Epidermal melanocyte (primary cell): ENCODE data around the gene PREB.

Experiments
- DNase-seq: peaks from one replicate; pipeline ENCODE4 v3.0.0; 2011; ENCODE audit warnings: low spot score; ENCODE audit not compliant: insufficient read length

The PREB gene

GRCh38 chr2:27083410-27084296 is 50.8 kb downstream of the PREB start:
- DNase-seq: no peak

- no peak for DNase-seq
Observed at GRCh38 chr2:27082773-27083409, 51.5 kb downstream of the PREB start.

DNA sequence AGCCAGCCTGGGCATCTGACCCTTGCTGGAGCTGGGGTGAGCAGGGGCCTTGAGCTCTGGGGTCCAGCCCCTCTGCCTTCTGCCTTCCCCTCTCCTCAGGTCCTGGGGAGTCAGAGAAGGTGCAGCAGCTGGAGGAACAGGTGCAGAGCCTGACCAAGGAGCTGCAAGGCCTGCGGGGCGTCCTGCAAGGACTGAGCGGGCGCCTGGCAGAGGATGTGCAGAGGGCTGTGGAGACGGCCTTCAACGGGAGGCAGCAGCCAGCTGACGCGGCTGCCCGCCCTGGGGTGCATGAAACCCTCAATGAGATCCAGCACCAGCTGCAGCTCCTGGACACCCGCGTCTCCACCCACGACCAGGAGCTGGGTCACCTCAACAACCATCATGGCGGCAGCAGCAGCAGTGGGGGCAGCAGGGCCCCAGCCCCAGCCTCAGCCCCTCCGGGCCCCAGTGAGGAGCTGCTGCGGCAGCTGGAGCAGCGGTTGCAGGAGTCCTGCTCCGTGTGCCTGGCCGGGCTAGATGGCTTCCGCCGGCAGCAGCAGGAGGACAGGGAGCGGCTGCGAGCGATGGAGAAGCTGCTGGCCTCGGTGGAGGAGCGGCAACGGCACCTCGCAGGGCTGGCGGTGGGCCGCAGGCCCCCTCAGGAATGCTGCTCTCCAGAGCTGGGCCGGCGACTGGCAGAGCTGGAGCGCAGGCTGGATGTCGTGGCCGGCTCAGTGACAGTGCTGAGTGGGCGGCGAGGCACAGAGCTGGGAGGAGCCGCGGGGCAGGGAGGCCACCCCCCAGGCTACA is 52.3 kb downstream of the PREB start:
- no peak for DNase-seq
